Endothelial cell of umbilical vein (primary cell): ENCODE results near the gene FBLN2. TPM values are rescaled to one million over a fixed set of nuclear protein-coding genes. Genes with fewer than 3 reads are reported as not detected.

Experiments
- BruUV-seq: library from RNA; stranded (reverse); fragments of 400-500 nt; replicated peaks from 2 replicates; lab custom pipeline; 2021; lab: Mats Ljungman, UMichigan
- CTCF ChIA-PET: fragments of 300-600, 350-600 bp; sonication (Branson Sonifier 250); formaldehyde crosslinking; loops from one replicate; lab custom pipeline; 2021; ENCODE audit warnings: antibody characterized with exemption, inconsistent platforms; lab: Charles Lee
- POLR2A ChIA-PET: fragments of 300-600, 350-600 bp; sonication (Branson Sonifier 250); formaldehyde crosslinking; loops from one replicate; lab custom pipeline; 2021; ENCODE audit warnings: antibody characterized with exemption, inconsistent platforms; lab: Charles Lee
- DNase-seq: peaks from one replicate; pipeline ENCODE4 v3.0.0-alpha.2; 2011; ENCODE audit warnings: low read depth, low spot score
- FAIRE-seq: peaks from 2 replicates; lab custom pipeline; 2011; peaks lifted over from hg19 to GRCh38; lab: Jason Lieb, UNC
- H2AFZ ChIP-seq: 2 replicates; pipeline ENCODE4 v1.6.0; 2012; ENCODE audit warnings: low read depth, low read length, control low read depth, inconsistent platforms
- H3K27ac ChIP-seq: 2 replicates; pipeline ENCODE4 v1.5.1; 2011; ENCODE audit warnings: low read depth, mild to moderate bottlenecking, control low read depth, low read length, moderate library complexity; ENCODE audit not compliant: insufficient read depth
- H3K27me3 ChIP-seq, 2 experiments: 2 replicates each; pipeline versions ENCODE4 v1.6.0 to v1.6.1; 2011; ENCODE audit warnings: low read length in 2 of 2, mixed read lengths in 1 of 2; ENCODE audit not compliant: control insufficient read depth in 2 of 2, insufficient read depth in 2 of 2
- H3K36me3 ChIP-seq, 2 experiments: 2 replicates in 1 of 2; 3 replicates in 1 of 2; pipeline ENCODE4 v1.5.1; 2011; ENCODE audit warnings: low read length in 2 of 2, mild to moderate bottlenecking in 1 of 2, moderate library complexity in 1 of 2; ENCODE audit not compliant: control insufficient read depth in 2 of 2, insufficient read depth in 2 of 2; ENCODE audit errors: extremely low read depth in 1 of 2
- H3K4me1 ChIP-seq: 3 replicates; pipeline ENCODE4 v1.5.1; 2011; ENCODE audit warnings: mild to moderate bottlenecking, low read length; ENCODE audit not compliant: control insufficient read depth, insufficient read depth; ENCODE audit errors: extremely low read depth
- H3K4me2 ChIP-seq: 2 replicates; pipeline ENCODE4 v1.6.1; 2011; ENCODE audit warnings: low read length, control low read depth, mixed read lengths; ENCODE audit not compliant: insufficient read depth
- H3K4me3 ChIP-seq, 3 experiments: fragments of 200-600 bp in 1 of 3; sonication (generic), shearing (Covaris generic) in 1 of 3; replicated peaks in 1 of 3; 2 replicates each; pipeline ENCODE4 v1.5.1; 2011 to 2016; ENCODE audit warnings: control low read depth in 3 of 3, low read length in 3 of 3, mild to moderate bottlenecking in 2 of 3, inconsistent platforms in 1 of 3, low read depth in 1 of 3, moderate library complexity in 1 of 3; ENCODE audit not compliant: insufficient read depth in 1 of 3
- H3K79me2 ChIP-seq: 2 replicates; pipeline ENCODE4 v1.6.0; 2012; ENCODE audit warnings: low read length, inconsistent platforms; ENCODE audit not compliant: control insufficient read depth, insufficient read depth
- H3K9ac ChIP-seq: replicated peaks from 2 replicates; pipeline ENCODE3; 2011; ENCODE audit warnings: low read length, control low read depth; ENCODE audit not compliant: insufficient read depth; ENCODE audit errors: extremely low read depth
- H3K9me1 ChIP-seq: replicated peaks from 3 replicates; pipeline ENCODE4 v1.6.0; 2011; ENCODE audit warnings: mild to moderate bottlenecking, low read length; ENCODE audit not compliant: control insufficient read depth, insufficient read depth; ENCODE audit errors: extremely low read depth
- H3K9me3 ChIP-seq: replicated peaks from 2 replicates; pipeline ENCODE4 v1.5.1; 2012; ENCODE audit warnings: low read length, inconsistent platforms; ENCODE audit not compliant: control insufficient read depth, insufficient read depth
- H4K20me1 ChIP-seq: replicated peaks from 2 replicates; pipeline ENCODE3; 2011; ENCODE audit warnings: mild to moderate bottlenecking, low read length; ENCODE audit not compliant: control insufficient read depth, insufficient read depth; ENCODE audit errors: extremely low read depth
- EZH2 ChIP-seq: IDR thresholded peaks from 2 replicates; pipeline ENCODE4 v1.6.1; 2012; ENCODE audit warnings: borderline replicate concordance, low read depth, mild to moderate bottlenecking, moderate library complexity, low read length, inconsistent platforms; ENCODE audit not compliant: severe bottlenecking
- FOS ChIP-seq: IDR thresholded peaks from 2 replicates; pipeline ENCODE4 v1.6.1; 2011; ENCODE audit warnings: mild to moderate bottlenecking, low read length, moderate library complexity, borderline replicate concordance; ENCODE audit not compliant: insufficient read depth
- GATA2 ChIP-seq: IDR thresholded peaks from 2 replicates; pipeline ENCODE4 v1.7.0; 2011; ENCODE audit warnings: low read depth, mild to moderate bottlenecking, moderate library complexity, mixed read lengths, low read length; ENCODE audit not compliant: insufficient read length, insufficient read depth
- JUN ChIP-seq: IDR thresholded peaks from 2 replicates; pipeline ENCODE4 v1.6.1; 2011; ENCODE audit warnings: borderline replicate concordance, low read depth; ENCODE audit not compliant: insufficient read length, insufficient read depth
- MYC ChIP-seq: IDR thresholded peaks from one replicate; pipeline ENCODE4 v1.6.1; 2011; ENCODE audit warnings: mild to moderate bottlenecking, low read depth, low read length
- POLR2A ChIP-seq: IDR thresholded peaks from 2 replicates; pipeline ENCODE4 v1.6.1; 2012; ENCODE audit warnings: low read depth, mild to moderate bottlenecking, control low read depth, low read length
- POLR2AphosphoS5 ChIP-seq: IDR thresholded peaks from 2 replicates; pipeline ENCODE4 v1.6.1; 2012; ENCODE audit warnings: low read depth, mild to moderate bottlenecking, control low read depth, low read length, moderate library complexity; ENCODE audit not compliant: insufficient read depth
- dilution Hi-C: fragments of 300-500 bp; cut with MboI; formaldehyde crosslinking; loops from one replicate; pipeline ENCODE4 v1.15.0; 2019; ENCODE audit warnings: low sequenced_read_pairs; ENCODE audit not compliant: extremely low pct_ligation_motif_present
- intact Hi-C: fragments of 100-400 bp; cut with micrococcal nuclease; formaldehyde crosslinking; loops from one replicate; pipeline ENCODE4 v1.10.0; 2022
- polyA plus RNA-seq, 4 experiments: library from polyadenylated mRNA; depleted of rRNA in 3 of 4; stranded (reverse) in 3 of 4; unstranded in 1 of 4; fragments of >200 nt; gene quantifications; 2 replicates each; pipeline versions ENCODE4 v1.2.1 to v1.2.3, GENCODE V29; 2011 to 2012; ENCODE audit warnings: missing spikeins in 1 of 4
- total RNA-seq: library from RNA; stranded (reverse); gene quantifications from 2 replicates; pipeline ENCODE4 v1.2.3, GENCODE V29; 2021
- TF ChIP-seq, protein P1 (sequence below): IDR thresholded peaks from 2 replicates; pipeline ENCODE4 v1.6.1; 2011; ENCODE audit not compliant: insufficient read depth, insufficient read length
- TF ChIP-seq, protein P2 (sequence below), 2 donors: IDR thresholded peaks; 1 replicate in 1 of 2; 2 replicates in 1 of 2; pipeline ENCODE4 v1.5.1; 2011; ENCODE audit warnings: low read length in 2 of 2, mild to moderate bottlenecking in 2 of 2, moderate library complexity in 2 of 2, control low read depth in 1 of 2, inconsistent platforms in 1 of 2, low read depth in 1 of 2; ENCODE audit not compliant: insufficient read depth in 1 of 2; ENCODE audit errors: extremely low read depth in 1 of 2

The FBLN2 gene
- total and polyA plus RNA-seq, 2 donors (not counting 3 experiments of a cell fraction or from before 2014, with no cell fraction given): 1.4 to 1.9 TPM

DNA sequence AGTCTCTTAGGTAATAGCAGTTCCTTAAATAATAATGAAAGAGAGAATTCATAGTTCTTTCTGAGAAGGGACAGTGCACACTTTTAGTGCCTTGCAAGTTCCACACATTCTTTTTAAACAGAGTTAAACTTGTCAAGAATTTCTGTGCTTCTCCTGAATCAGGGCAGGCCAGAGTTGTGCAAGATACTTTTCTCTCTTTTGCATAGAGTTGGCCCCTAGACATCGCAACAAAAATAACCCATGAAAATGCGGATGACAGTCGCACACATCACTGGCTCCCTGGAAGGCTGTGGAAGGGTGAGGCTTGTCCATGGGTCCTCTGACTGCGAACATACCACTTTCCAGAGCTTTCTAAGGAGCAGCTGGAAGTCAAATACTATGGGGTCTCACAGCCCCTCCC lies 40.1 kb downstream of the FBLN2 start:
- intact Hi-C loops: no loop called here
- Histone ChIP-seq H3K4me1 (no peaks in the 10 kb centered on the region), H3K4me3 (no peak overlapping the region), H3K9ac (no peak overlapping the region), H3K9me1 (no peaks in the 10 kb centered on the region), H3K4me2 (no peak overlapping the region), H3K9me3 (no peaks in the 10 kb centered on the region), H3K27me3 (no peaks in the 10 kb centered on the region), H2AFZ (no peak overlapping the region), H3K27ac (no peak overlapping the region), H3K79me2 (no peaks in the 10 kb centered on the region), H3K36me3 (no peaks in the 10 kb centered on the region), H4K20me1 (no peaks in the 10 kb centered on the region)
- FAIRE-seq (no peak), DNase-seq (no peak)
- CTCF ChIA-PET: no interaction called here
- TF ChIP-seq, protein P1, sequence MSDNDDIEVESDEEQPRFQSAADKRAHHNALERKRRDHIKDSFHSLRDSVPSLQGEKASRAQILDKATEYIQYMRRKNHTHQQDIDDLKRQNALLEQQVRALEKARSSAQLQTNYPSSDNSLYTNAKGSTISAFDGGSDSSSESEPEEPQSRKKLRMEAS: no peak
- TF ChIP-seq MYC: no peak
- no peak for TF ChIP-seq JUN
- TF ChIP-seq, protein P2, sequence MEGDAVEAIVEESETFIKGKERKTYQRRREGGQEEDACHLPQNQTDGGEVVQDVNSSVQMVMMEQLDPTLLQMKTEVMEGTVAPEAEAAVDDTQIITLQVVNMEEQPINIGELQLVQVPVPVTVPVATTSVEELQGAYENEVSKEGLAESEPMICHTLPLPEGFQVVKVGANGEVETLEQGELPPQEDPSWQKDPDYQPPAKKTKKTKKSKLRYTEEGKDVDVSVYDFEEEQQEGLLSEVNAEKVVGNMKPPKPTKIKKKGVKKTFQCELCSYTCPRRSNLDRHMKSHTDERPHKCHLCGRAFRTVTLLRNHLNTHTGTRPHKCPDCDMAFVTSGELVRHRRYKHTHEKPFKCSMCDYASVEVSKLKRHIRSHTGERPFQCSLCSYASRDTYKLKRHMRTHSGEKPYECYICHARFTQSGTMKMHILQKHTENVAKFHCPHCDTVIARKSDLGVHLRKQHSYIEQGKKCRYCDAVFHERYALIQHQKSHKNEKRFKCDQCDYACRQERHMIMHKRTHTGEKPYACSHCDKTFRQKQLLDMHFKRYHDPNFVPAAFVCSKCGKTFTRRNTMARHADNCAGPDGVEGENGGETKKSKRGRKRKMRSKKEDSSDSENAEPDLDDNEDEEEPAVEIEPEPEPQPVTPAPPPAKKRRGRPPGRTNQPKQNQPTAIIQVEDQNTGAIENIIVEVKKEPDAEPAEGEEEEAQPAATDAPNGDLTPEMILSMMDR (IDR thresholded peaks at IDR 0.05; ENCODE audit: extremely low read depth in 1 of 2, insufficient read depth in 1 of 2, low read depth in 1 of 2, low read length in 2 of 2): no peak
- TF ChIP-seq FOS: no peak
- no peak for TF ChIP-seq POLR2AphosphoS5
- no peak for TF ChIP-seq EZH2
- TF ChIP-seq GATA2: no peak
- TF ChIP-seq POLR2A: no peak
- POLR2A ChIA-PET: no interaction called here
- BruUV-seq: no TSS peak
- dilution Hi-C loops: no loop called here
